ENCODE measurements around the gene CBR1. TPM values are rescaled to one million over a fixed set of nuclear protein-coding genes. Genes with fewer than 3 reads are reported as not detected.

CBR1 gene
- total RNA-seq, 4 donors from 2014 or later: 83.3 to 155 (median 121) TPM

DNA sequence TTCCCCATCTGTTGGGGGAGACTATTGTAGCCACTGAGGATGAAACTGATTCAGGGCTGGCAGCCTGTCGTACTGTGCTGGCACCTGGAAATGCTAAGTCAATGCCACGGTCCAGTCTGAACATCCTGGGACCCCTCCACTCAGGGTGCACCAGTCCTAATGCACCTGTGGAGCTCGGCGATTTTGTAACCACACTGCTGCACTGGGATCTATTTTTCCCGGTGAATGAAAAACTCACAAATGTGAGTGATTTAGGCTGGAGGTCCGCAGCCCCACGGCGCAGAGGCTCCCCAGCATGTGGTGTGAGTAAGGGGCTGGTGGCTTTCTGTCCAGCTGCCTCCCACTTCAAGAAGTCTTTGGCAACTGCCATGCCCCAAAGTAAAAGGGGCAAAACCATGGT is 45.0 kb upstream of the CBR1 start:
- WGBS: 100% methylated on average over 5 of the region's 8 CpGs
- Histone ChIP-seq H3K27me3 (no peaks in the 10 kb centered on the region), H3K4me1 (peaks cover 0 to 27% (median 21%) of the 10 kb centered on the region in 4 donors), H3K27ac (replicated peaks in 1 of 4) (no peak overlapping the region), H3K36me3 (no peaks in the 10 kb centered on the region), H3K4me3 (no peak overlapping the region), H3K9me3 (no peaks in the 10 kb centered on the region)
- DNase-seq (ENCODE audit: extremely low spot score): no peak
- TF ChIP-seq POLR2A (IDR thresholded peaks at IDR 0.05; ENCODE audit: low read depth) (no peak), EP300 (IDR thresholded peaks at IDR 0.05) (no peak), CTCF (IDR thresholded peaks at IDR 0.05) (no peak), POLR2AphosphoS5 (IDR thresholded peaks at IDR 0.05) (no peak)
- intact Hi-C loops (cut with DNase I): loop anchor here (10.0 kb wide), 1 partner anchor 180 kb away; no protein-coding TSS in a partner anchor

GRCh38 chr21:36027347-36027746 is 42.5 kb upstream of the CBR1 start:
- TF ChIP-seq POLR2A (IDR thresholded peaks at IDR 0.05; ENCODE audit: low read depth) (no peak), POLR2AphosphoS5 (IDR thresholded peaks at IDR 0.05) (no peak), EP300 (IDR thresholded peaks at IDR 0.05) (no peak), CTCF (IDR thresholded peaks at IDR 0.05) (no peak)
- H3K27me3 ChIP-seq: no peaks in the 10 kb centered on the region
- DNase-seq (ENCODE audit: extremely low spot score): no peak
- peaks cover 0 to 23% (median 18%) of the 10 kb centered on the region in 4 donors for H3K4me1 ChIP-seq
- intact Hi-C loops (cut with DNase I): loop anchor here (10.0 kb wide), 1 partner anchor 183 kb away; no protein-coding TSS in a partner anchor
- no peak overlapping the region for H3K4me3 ChIP-seq
- no peak overlapping the region for H3K27ac ChIP-seq (replicated peaks in 1 of 4)
- H3K36me3 ChIP-seq: no peaks in the 10 kb centered on the region
- no peaks in the 10 kb centered on the region for H3K9me3 ChIP-seq
- WGBS: 86% methylated on average over 5 of the region's 5 CpGs

GRCh38 chr21:36028127-36029069 is 41.4 kb upstream of the CBR1 start:
- Histone ChIP-seq H3K27ac (replicated peaks in 1 of 4) (no peak overlapping the region), H3K9me3 (no peaks in the 10 kb centered on the region), H3K4me3 (no peak overlapping the region), H3K4me1 (peaks cover 0 to 12% (median 8%) of the 10 kb centered on the region in 4 donors), H3K27me3 (no peaks in the 10 kb centered on the region), H3K36me3 (peaks cover 0 to 2% (median 0%) of the 10 kb centered on the region in 4 donors)
- WGBS: 28% methylated on average over 25 of the region's 25 CpGs
- TF ChIP-seq EP300 (IDR thresholded peaks at IDR 0.05): no peak
- peak in 1 of 2 donors; percentile 45 for TF ChIP-seq POLR2AphosphoS5 (IDR thresholded peaks at IDR 0.05)
- no peak for TF ChIP-seq POLR2A (IDR thresholded peaks at IDR 0.05; ENCODE audit: low read depth)
- peak; percentile 91 to 93 (median 93) for TF ChIP-seq CTCF (IDR thresholded peaks at IDR 0.05)
- DNase-seq (ENCODE audit: extremely low spot score): peak; percentile 94
- intact Hi-C loops (cut with DNase I): loop anchor here (2.0 to 10.0 kb wide), 2 partner anchors 184 to 1284 kb away; no protein-coding TSS in a partner anchor

DNA sequence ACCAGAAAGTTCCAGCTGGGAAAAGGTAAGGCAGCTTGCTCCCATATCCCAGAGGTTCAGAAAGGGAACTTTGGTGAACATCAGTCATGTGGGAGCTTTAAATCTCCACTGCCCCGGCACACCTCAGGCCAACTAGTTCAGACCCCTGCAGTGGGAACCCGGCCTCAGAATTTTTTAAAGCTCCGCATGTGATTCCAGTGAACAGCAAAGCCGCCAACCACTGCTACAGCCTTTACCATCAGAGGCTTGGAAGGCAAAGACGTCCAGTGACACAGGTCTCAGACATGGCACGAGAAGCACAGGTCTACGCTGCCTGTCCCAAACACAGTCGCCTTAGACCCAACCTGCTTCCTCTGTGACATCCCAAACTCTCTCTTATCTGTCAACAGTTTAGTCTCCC is 40.5 kb upstream of the CBR1 start:
- Histone ChIP-seq H3K27ac (replicated peaks in 1 of 4) (no peak overlapping the region), H3K4me1 (peaks cover 0 to 7% (median 4%) of the 10 kb centered on the region in 4 donors), H3K27me3 (no peaks in the 10 kb centered on the region), H3K36me3 (peaks cover 0 to 11% (median 6%) of the 10 kb centered on the region in 4 donors), H3K4me3 (no peak overlapping the region), H3K9me3 (no peaks in the 10 kb centered on the region)
- TF ChIP-seq POLR2A (IDR thresholded peaks at IDR 0.05; ENCODE audit: low read depth) (no peak), EP300 (IDR thresholded peaks at IDR 0.05) (no peak), POLR2AphosphoS5 (IDR thresholded peaks at IDR 0.05) (no peak), CTCF (IDR thresholded peaks at IDR 0.05) (no peak)
- no peak for DNase-seq (ENCODE audit: extremely low spot score)
- intact Hi-C loops (cut with DNase I): loop anchor here (2.0 to 10.0 kb wide), 2 partner anchors 185 to 1285 kb away; no protein-coding TSS in a partner anchor
- 89% methylated on average over 8 of the region's 8 CpGs for WGBS
